Measurements from ENCODE around the gene RAB31. TPM values are rescaled to one million over a fixed set of nuclear protein-coding genes. Genes with fewer than 3 reads are reported as not detected.

RAB31 gene
- total RNA-seq, 1 experiment from 2014 or later: 26.2 TPM

Other genes starting within 250 kb of the RAB31 start
- 67.3 and 70.8 TPM in 2 replicates for gene RALBP1, start 232.8 kb upstream of the RAB31 start, total RNA-seq (2014; rRNA removed)
- gene PPP4R1, start 93.7 kb upstream of the RAB31 start, total RNA-seq (2014; rRNA removed): 107 and 109 TPM in 2 replicates
- gene TXNDC2, start 177.7 kb downstream of the RAB31 start, total RNA-seq (2014; rRNA removed): 0.32 and 0.63 TPM in 2 replicates
- 246 and 273 TPM in 2 replicates for gene VAPA, start 205.7 kb downstream of the RAB31 start, total RNA-seq (2014; rRNA removed)